Muscle of back (tissue), 13 donors: ENCODE measurements around the gene SFTPA2. TPM values are rescaled to one million over a fixed set of nuclear protein-coding genes. Genes with fewer than 3 reads are reported as not detected.
"Not testable (repeated sequence)": the region's sequence is repeated elsewhere in the genome, so short reads cannot be mapped to it uniquely, and the experiment has no call there.

Experiments used
- DNase-seq, 3 donors: peaks; one replicate each; pipeline versions ENCODE4 v3.0.0 to v3.0.0-alpha.2; 2013
- long read RNA-seq, 9 donors: transcript quantifications; one replicate each; lab custom pipeline, GENCODE V29; 2026
- polyA plus RNA-seq, 10 donors: library from polyadenylated mRNA; unstranded; fragments of 120-200 nt; gene quantifications; one replicate each; pipeline ENCODE4 v1.2.1, GENCODE V29; 2013; ENCODE audit not compliant: insufficient read length in 10 of 10

SFTPA2 gene
- under 1 TPM in 2 of 10 donors, not detected in 8; 0.10 to 0.50 TPM for polyA plus RNA-seq
- long read RNA-seq, donor 1, result 0 reads
- long read RNA-seq, donor 2, result 0 reads
- long read RNA-seq, donor 3, result 0 reads
- long read RNA-seq, donor 4, result 0 reads
- long read RNA-seq, donor 5, result 0 reads
- long read RNA-seq, donor 6, result 0 reads
- long read RNA-seq, donor 7, result 0 reads
- long read RNA-seq, donor 8, result 0 reads
- long read RNA-seq, donor 9, result 0 reads

- no peak for DNase-seq
These were observed at the start of gene SFTPA2 for GRCh38 chr10:79560160-79560709. SFTPA2 (minus strand) TSS chr10:79560407; CDS start chr10:79559483, 924 bp downstream.

- peak; percentile 2 to 15 (median 8) for DNase-seq
These were observed 48.5 kb upstream of the SFTPA2 start for GRCh38 chr10:79608505-79609375.

GRCh38 chr10:79605308-79605707, 45.1 kb upstream of the SFTPA2 start:
- DNase-seq, result no peak

GRCh38 chr10:79604294-79604693, 44.1 kb upstream of the SFTPA2 start:
- no peak for DNase-seq

GRCh38 chr10:79602953-79603352, 42.7 kb upstream of the SFTPA2 start:
- DNase-seq, result no peak

GRCh38 chr10:79601939-79602338, 41.7 kb upstream of the SFTPA2 start:
- DNase-seq, result no peak

- DNase-seq, result not testable (repeated sequence)
These were observed 39.4 kb upstream of the SFTPA2 start for GRCh38 chr10:79599644-79600043.

GRCh38 chr10:79595510-79595909, 35.3 kb upstream of the SFTPA2 start:
- DNase-seq, result no peak

- not testable (repeated sequence) for DNase-seq
These were observed 34.4 kb upstream of the SFTPA2 start for GRCh38 chr10:79594565-79594964.

GRCh38 chr10:79593377-79593776, 33.2 kb upstream of the SFTPA2 start:
- DNase-seq, result no peak

GRCh38 chr10:79588800-79589199, 28.6 kb upstream of the SFTPA2 start:
- DNase-seq, result no peak

- DNase-seq, result no peak
These were observed 26.7 kb upstream of the SFTPA2 start for GRCh38 chr10:79586933-79587332.

GRCh38 chr10:79585870-79586527, 25.8 kb upstream of the SFTPA2 start:
- DNase-seq, result no peak

- DNase-seq, result no peak
These were observed 23.3 kb upstream of the SFTPA2 start for GRCh38 chr10:79583488-79584024.

- not testable (repeated sequence) for DNase-seq
These were observed 22.7 kb upstream of the SFTPA2 start for GRCh38 chr10:79582954-79583353.

GRCh38 chr10:79582096-79582495, 21.9 kb upstream of the SFTPA2 start:
- no peak for DNase-seq

GRCh38 chr10:79581044-79581443, 20.8 kb upstream of the SFTPA2 start:
- DNase-seq, result no peak

- DNase-seq, result no peak
These were observed 19.2 kb upstream of the SFTPA2 start for GRCh38 chr10:79579361-79579760.

- DNase-seq, result not testable (repeated sequence)
These were observed 10.4 kb upstream of the SFTPA2 start for GRCh38 chr10:79570624-79571023.

- DNase-seq, result no peak
These were observed 3.2 kb upstream of the SFTPA2 start for GRCh38 chr10:79563426-79563825.

GRCh38 chr10:79562135-79562756, 2.0 kb upstream of the SFTPA2 start:
- peak; percentile 24 to 75 (median 44) for DNase-seq

GRCh38 chr10:79561257-79561656, 1.1 kb upstream of the SFTPA2 start:
- no peak for DNase-seq
